Middle frontal gyrus (tissue), 1 donor: ENCODE measurements around the gene TRIOBP.
A peak's percentile ranks its signal among the peaks of the same experiment; 100 is the strongest.

Experiments
- DNase-seq: peaks from one replicate; pipeline ENCODE4 v3.0.0-alpha.2; 2015; ENCODE audit warnings: low spot score; ENCODE audit errors: extremely low spot score

Gene TRIOBP

DNA sequence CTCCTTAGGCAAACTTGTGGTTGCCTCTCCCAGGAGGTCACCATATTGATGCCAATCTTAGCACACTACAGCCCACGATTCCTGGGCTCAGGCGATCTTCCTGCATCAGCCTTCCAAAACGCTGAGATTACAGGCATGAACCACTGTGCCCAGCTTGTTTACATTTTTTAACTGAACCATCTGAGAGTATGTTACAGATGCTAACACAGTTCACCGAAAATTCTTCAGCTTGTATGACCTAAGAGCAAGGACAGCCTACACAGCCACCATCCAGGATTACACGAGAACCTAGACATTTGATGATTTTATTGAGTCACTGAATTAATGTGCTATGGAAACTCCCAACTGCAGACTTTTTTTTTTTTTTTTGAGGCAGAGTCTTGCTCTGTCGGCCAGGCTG lies 27.3 kb upstream of the TRIOBP start:
- no peak for DNase-seq

DNA sequence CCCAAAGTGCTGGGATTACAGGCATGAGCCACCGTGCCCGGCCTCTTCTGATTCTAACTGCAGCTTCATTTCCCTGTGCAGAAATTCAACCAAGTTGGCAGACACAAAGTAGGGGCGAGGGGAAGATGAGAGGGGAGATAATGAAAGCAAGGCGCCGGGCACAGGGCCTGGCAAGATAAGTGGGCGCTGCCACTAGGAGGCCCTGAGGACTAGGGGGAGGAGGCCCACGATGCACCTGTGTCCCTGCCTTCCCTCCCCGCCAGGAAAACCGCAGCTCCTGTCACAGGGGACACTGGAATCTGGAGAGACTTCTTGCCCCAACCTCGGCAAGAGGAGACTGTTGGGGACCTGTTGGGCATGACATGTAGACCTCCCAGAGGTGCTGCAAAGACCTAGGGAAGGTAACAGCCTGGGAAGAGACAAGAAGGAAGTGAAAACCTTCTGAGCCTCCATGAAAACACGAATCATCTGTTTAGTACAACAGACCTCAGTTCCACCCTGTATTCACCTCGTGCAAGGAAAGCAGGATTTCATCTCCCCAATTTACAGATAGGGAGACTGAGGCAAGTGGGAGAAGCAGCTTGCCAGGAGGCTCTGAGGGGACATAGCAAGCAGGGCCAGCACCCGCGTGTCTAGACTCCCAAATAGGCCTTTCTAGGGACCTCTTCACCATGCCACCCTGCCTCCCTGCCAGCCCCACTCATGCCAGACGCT lies 24.5 kb upstream of the TRIOBP start:
- DNase-seq: no peak

DNA sequence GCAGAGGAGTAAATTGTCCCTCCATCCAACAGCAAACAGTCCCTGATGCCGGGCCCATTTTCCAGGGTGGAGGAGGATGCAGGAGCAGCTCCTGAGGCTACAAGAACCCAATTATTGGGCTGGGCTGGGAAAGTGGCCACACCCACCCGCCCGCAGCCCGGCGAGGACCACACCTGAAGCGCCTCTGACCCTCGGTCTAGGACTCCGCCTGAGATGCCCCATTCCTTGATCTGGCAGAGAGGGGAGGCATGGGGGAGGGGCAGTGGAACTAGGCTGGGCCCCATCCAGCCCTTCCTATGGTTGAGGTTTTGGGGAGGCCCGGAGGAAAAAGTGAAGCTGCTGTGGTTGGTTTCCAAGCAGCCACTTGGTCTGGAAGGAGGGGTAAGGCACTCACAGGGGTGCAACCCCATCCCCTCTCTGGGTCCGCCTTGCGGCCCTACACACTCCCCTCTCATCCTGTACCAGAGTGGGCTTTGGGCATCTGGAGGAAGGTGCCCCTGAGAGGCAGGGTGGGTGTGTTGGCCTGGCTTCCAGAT lies 23.9 kb upstream of the TRIOBP start:
- DNase-seq: no peak

DNA sequence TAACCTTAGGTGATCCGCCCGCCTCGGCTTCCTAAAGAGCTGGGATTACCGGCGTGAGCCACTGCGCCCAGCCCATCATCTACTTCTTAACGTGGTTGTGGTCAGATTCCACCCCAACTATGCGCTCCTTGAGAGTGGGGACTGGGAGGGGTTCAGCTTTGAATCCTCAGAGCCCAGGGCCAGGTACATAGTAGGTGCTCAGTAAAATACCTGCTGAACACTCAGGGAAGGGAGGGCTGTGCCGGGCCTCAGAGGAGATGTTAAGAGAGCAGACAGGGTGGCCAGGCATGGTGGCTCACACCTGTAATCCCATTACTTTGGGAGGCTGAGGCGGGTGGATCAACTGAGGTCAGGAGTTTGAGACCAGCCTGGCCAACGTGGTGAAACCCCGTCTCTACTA lies 22.6 kb upstream of the TRIOBP start:
- DNase-seq: no peak

DNA sequence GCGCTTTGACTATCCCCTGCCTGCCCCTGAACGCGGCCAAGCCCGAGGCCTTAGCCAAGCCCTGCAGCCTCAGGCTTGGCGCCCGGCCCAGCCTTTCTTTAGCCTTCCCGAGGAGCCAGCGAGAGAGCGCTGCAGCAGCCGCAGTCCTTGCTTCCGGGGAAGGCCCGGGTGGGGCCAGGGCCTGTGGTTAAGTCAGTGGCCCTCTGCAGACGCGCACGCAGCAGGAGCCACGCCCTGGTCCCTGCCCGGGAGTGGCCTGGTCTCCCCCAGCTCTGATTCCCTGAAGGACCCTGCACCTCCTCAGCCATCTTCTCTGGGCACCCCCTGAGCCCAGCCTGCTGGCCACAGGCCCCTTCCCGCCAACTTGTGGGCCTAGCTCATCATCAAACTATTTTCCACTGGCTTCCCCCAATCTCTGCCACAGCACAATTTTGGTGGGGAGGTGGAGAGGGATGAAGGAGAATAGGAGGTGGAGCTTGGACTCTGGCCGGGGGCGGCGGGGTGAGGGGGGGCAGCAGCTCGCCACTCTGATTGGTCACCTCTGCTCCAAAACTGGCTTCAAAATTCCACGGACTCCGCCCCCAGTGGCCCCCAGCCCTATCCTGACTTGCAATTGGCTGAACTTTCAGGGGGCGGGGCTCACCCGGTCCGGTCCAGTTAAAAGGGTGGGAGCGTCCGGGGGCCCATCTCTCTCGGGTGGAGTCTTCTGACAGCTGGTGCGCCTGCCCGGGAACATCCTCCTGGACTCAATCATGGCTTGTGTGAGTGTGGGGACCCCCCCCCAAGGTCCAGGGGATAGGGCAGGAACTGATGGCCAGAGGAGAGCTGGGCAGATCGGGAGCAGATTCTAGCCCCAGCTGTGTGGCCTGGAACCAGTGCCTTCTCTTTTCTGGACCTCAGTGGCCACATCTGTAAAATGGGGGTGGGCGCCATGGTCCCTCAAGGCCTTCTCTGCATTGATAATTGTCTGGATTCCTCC lies 21.6 kb upstream of the TRIOBP start, which contains the start of gene LGALS1:
LGALS1 (plus strand) TSS at position 686 of the 979 bp plus-strand sequence; CDS start at position 753, 67 bp downstream.
- peak; percentile 70 for DNase-seq

DNA sequence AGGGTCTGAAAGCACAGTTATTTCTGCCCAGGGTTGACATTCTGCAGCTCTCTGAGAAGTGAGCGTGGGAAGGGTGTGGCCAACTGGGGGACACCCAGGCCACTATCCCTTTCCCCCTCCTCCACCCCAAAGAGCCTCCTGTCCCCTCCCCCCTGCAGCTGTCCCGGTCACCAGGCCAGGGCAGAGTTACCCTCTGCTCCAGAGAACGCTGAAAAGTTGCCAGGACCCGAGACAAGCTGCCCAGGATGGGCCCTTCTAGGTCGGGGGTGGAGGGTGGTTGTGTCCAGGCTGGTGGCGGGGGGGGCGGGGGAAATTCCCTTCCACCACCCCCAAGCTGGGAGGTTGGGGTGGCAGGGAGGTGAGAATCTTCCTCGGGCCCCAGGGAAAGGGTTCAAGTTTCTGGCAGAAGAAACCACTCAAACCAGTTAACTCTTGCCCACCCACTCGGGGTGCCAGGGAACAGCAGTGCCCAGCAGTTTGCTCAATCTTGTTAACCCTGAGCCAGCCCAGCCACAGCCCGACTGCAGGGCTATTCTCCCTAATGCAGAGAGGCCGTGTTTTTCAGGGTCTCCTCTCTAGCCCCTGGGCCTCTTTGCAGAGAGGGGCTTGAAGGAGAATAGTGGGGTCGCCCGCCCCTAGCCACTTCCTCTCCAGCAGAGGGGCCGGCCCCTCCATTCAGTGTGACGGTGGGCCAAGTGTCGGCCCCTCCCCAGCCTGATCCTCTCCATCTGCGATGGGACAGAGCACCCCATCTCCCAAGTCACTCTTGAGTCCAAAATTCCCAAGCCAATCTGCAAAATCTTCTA lies 20.7 kb upstream of the TRIOBP start:
- no peak for DNase-seq

DNA sequence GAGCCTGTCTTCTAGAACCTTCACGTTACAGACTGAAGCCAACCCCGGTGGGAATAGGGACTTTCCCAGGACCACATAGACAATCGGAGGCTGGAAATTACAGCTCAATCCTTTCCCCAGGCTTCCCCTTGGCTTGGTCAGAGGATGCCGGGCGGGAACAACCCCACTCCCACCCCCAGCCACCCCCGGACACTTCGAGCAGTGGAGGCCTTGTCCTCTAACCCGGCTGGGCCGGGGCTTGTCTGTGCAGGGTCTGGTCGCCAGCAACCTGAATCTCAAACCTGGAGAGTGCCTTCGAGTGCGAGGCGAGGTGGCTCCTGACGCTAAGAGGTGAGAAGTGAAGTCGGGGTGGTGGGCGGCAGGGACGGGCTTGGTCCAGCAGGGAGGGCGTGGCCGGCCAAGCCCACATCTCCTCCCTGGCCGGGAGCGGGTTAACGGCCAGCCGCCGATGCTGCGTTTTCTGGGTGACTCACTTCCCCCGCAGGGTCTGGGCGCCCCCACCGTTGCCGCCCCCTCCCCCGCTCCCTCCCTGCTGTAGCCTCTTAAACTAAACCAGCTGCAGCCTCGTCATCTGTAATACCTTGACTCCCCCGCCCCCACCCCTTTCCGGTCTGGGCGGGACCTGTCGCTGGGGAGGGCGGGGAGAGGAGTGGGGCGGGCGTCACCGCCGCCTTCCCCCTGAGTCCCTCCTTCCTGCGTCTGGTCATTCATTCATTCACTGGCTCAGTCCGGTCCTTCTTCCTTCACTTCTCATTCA lies 19.9 kb upstream of the TRIOBP start:
- no peak for DNase-seq

DNA sequence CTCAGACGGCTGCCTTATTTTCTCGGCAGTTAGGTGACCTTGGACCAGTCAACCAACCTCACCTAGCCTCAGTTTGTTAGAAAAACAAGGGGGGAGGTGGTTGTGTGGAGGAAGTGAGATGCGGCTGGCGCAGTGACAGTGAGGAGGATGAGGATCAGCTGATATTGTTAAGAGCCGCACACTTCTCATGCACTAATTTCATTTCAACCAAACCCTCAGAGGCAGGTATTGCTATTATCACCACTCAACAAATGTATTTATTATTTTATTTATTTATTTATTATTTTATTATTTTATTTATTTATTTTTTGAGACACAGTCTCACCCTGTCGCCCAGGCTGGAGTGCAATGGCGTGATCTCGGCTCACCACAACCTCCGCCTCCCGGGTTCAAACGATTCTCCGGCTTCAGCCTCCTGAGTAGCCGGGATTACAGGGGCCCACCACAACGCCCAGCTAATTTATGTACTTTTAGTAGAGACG lies 19.3 kb upstream of the TRIOBP start:
- DNase-seq: no peak

DNA sequence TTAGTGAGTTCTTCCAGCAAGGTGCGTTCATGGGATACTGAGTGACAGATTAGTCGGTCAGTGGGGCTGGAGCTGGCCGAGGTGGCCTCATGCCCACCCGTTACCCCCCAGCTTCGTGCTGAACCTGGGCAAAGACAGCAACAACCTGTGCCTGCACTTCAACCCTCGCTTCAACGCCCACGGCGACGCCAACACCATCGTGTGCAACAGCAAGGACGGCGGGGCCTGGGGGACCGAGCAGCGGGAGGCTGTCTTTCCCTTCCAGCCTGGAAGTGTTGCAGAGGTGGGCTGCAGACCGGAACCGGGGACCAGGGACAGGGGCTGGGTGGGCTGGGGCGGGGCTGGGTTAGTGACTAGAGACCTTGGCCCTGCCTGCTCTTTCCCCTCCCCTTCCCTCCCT lies 18.5 kb upstream of the TRIOBP start:
- no peak for DNase-seq

DNA sequence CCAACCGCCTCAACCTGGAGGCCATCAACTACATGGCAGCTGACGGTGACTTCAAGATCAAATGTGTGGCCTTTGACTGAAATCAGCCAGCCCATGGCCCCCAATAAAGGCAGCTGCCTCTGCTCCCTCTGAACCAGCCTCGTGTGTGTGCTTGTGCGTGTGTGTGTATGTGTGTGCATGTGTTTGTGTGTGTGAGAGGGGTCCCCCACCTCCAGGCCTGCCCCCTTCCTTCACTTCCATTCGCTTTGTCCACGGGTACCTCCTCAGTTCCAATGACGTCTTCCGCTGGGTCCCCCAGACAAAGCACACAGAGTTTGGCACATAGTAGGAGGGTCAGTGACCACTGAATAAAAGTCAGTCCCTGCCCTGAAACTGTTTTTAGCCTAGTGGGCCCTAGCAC lies 17.2 kb upstream of the TRIOBP start:
- DNase-seq: no peak

DNA sequence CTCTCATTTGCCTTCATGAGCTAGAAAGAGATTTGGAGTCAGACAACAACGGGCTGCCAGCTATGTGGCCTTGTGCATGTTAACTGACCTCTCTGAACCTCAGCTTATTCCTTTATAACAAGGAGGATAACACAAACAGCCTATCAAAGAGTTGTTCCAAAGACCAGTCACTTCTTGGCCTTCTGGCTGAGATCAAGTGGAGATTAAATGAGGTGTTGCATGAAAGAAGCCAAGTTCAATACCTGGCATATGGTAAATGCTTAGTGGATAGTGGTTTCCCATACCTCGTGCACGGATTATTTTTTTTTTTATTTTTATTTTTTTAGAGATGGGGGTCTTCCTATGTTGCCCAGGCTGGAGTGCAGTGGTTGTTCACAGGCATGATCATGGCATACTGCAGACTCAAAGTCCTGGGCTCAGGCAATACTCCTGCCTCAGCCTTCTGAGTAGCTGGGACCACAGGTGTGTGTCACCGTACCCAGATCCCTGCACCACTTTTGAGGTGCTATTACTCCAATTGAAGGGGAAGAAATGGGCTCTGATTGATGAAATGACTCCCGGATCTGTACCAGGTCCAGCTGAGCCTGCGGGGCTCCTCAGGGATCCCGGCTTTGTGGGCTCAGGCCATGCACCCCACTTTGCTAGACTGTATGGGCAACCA lies 16.5 kb upstream of the TRIOBP start:
- DNase-seq: no peak

DNA sequence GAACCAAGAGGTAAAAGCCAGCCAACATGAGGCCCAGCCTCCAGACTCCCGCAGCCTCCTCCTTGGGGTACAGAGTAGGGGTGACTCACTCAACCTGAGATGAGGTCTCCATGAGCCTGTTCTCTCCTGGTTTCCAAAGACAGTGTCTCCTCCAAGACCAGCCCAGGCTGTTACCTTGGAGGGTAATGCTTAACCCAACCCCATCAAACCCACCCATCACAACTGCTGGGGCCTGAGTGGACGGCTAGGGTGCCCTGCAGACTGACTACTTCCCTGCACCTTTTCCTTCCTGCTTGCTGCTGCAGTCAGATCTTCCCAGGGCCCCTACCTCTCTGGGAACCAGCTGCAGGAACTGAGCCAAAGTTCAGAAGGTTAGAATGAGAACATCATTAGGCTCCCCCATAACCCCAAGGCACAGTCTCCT lies 15.8 kb upstream of the TRIOBP start:
- no peak for DNase-seq

DNA sequence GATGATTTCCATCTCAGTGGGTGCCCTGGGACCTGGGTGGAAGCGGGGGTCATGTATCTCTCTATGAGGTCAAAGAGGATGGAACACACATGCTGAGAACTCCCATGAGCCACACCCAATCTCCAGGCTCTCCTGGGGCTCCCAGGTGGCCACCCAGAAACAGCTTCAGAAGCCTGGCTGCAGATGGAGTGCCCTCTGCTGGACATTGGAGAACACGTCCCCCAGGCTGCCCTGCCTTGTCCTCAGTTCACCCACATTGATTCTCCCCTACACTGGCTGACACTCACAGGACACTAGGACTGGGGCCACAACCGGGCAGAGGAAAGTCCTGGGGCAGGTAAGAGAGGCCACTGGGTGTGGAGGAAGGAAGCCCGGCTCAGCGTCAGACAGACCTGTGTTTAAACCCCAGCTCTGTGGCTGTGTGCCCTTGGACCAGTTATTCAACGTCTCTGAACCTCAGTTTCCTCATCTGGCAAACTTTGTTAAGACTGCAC lies 15.2 kb upstream of the TRIOBP start:
- no peak for DNase-seq

DNA sequence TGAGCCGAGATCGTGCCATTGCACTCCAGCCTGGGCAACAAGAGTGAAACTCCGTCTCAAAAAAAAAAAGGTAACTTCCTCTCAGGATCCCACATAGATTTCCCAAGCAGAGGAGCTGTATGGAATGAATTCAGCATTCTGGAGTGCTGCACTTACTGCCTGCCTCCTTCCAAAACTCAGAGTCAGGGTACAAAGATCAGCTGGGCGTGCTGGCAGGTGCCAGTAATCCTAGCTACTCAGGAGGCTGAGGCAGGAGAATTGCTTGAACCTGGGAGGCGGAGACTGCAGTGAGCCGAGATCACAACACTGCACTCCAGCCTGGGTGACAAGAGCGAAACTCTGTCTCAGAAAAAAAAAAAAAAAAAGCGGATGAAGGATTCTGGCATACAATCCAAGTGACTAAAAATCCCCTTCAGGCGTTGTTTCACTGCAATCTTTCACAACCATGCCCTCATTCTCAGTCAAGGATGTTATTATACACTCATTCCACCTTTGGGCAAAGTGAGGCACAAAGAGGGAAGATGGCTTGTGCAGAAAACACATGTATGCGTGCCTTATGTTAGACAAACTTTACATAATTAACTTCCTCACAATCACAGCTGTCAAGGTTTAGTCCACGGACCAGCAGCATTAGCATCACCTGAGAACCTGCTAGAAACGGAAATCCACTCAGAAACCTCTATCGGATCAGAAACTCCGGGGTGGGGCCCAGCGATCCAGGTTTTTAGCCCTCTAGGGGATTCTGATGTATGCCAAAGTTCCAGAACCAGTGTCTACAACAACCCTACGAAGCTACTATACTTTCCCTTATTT lies 11.8 kb upstream of the TRIOBP start:
- DNase-seq: no peak

DNA sequence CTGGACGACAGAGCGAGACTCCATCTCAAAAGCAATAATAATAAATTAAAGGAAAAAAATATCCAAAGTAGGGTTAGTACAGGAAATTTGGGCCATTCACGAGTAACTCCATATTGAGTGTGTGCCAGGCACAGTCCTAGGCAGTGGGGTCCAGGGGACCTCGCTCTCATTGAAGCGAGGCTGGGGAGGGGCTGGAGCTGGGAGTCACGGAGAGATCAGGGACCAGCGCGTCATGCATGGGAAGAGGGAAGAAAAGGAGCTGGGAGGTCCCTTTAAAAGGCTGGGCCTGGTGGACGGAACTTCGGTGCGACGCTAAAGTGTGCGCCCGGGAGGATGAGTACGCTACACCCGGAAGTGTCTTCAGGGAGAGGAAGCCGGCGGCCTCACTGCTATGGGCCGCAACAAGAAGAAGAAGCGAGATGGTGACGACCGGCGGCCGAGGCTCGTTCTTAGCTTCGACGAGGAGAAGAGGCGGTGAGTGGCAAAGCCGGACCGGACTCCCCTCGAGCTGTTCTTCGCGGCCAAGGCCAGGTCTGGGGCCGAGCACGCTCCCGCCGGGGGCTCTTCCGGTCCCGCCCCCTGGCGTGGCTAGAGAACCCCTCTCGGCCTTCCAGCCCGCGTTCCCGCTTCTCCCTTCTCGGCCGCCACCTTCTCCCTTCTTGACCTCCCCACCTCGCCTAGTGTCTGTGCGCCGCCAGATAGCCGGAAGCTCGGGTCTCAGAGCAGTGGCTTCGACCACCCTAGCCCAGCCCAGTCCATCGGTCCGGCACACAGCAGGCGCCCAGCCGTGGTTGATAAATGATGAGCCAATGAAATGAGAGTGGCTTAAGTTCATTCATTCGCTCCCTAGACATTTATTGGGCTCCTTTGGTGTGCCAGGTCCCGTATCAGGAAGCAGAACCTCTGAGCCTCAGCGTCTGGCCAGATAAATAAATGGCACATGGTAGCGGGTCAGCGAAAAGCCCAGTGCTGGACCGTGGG lies 10.6 kb upstream of the TRIOBP start, which contains the start of gene NOL12:
NOL12 (plus strand) TSS at position 342 of the 981 bp plus-strand sequence; CDS start at position 392, 50 bp downstream.
- peak; percentile 76 for DNase-seq

DNA sequence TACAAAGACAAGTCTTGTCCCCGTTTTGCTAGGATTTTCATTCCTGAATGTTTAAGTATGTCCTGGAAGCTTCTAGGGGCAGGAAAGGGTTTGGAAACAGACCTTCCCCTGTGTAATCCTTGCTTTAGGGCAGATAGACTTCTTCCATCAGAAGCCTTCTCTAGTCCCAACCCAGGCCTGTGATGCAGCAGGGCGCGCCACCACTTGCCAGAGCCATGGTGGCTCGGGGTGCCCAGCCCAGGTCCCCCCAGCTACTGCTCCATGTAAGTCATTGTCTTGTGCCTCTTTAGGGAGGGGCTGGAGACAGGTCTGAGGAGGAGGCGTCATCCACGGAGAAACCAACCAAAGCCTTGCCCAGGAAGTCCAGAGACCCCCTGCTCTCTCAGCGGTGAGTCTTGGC lies 6.4 kb upstream of the TRIOBP start:
- DNase-seq: no peak

DNA sequence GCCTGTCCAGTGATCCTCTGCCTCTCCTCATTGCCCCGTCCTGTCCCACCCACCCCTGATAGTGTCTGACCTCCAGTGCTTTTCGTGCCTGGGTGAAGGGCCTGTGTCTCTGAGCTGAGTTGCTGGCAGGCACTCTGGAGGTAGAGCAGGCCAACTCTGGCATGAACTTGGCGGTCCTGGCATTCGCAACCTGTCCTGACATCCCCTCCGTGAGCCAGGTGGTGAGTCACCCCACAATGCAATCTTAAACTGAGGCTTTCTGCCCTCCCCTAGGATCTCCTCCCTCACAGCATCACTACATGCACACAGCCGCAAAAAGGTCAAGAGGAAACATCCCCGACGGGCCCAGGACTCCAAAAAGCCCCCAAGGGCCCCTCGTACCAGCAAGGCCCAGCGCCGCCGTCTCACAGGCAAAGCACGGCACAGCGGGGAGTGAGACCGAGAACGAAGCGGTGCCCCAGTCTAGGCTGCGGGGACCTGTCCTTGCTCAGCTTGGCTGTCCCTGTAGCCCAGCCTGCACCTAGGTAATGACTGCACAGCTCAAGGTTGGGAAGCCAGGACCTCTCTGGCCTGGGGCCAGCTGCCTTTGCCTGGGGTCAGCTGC lies 5.8 kb upstream of the TRIOBP start:
- no peak for DNase-seq
